T-cell (primary cell): Measurements from ENCODE around the gene SLCO3A1. TPM values are rescaled to one million over a fixed set of nuclear protein-coding genes. Genes with fewer than 3 reads are reported as not detected.

Source experiments
- ATAC-seq, 4 experiments: fragments of 200-7000 bp in 3 of 4; fragments of 150-1000 bp in 1 of 4; cut with Tn5 transposase; replicated peaks in 1 of 4; 1 replicate in 3 of 4; 2 replicates in 1 of 4; pipeline ENCODE4 v1.10.0; 2021; ENCODE audit warnings: moderate library complexity in 3 of 4, mild to moderate bottlenecking in 2 of 4, moderate number of reproducible peaks in 1 of 4
- CTCF ChIA-PET, 2 donors: fragments of 300-600 bp; sonication (Branson Sonifier 250); formaldehyde crosslinking; loops; one replicate each; lab custom pipeline; 2022; ENCODE audit warnings: antibody characterized with exemption in 2 of 2; lab: Charles Lee
- POLR2A ChIA-PET, 2 donors: fragments of 300-600 bp; sonication (Branson Sonifier 250); formaldehyde crosslinking; loops; one replicate each; lab custom pipeline; 2022; ENCODE audit warnings: antibody characterized with exemption in 2 of 2; lab: Charles Lee
- DNase-seq, 35 experiments: peaks; one replicate each; pipeline versions ENCODE4 v3.0.0 to v3.0.0-alpha.2; 2013 to 2023
- H3K27ac ChIP-seq: one replicate; pipeline ENCODE4 v1.5.1; 2013; ENCODE audit warnings: low read length
- H3K27me3 ChIP-seq, 2 experiments: replicated peaks in 1 of 2; 1 replicate in 1 of 2; 2 replicates in 1 of 2; pipeline versions ENCODE4 v1.6.1 to v1.7.0; 2013; ENCODE audit warnings: low read length in 1 of 2, mixed read lengths in 1 of 2; ENCODE audit not compliant: control insufficient read depth in 2 of 2, insufficient read depth in 2 of 2; ENCODE audit errors: extremely low read depth in 1 of 2
- H3K36me3 ChIP-seq, 2 donors: 1 replicate in 1 of 2; 2 replicates in 1 of 2; pipeline versions ENCODE4 v1.6.1 to v1.7.0; 2013; ENCODE audit warnings: low read length in 1 of 2; ENCODE audit not compliant: control insufficient read depth in 2 of 2, insufficient read depth in 1 of 2; ENCODE audit errors: extremely low read depth in 1 of 2
- H3K4me1 ChIP-seq, 2 experiments: 1 replicate in 1 of 2; 2 replicates in 1 of 2; pipeline versions ENCODE4 v1.6.1 to v1.7.0; 2013; ENCODE audit warnings: low read length in 2 of 2, mixed read lengths in 1 of 2; ENCODE audit not compliant: insufficient read depth in 2 of 2, control insufficient read depth in 1 of 2; ENCODE audit errors: extremely low read depth in 1 of 2
- H3K4me3 ChIP-seq, 2 donors: 1 replicate in 1 of 2; 2 replicates in 1 of 2; pipeline versions ENCODE4 v1.5.1 to v1.7.0; 2013; ENCODE audit warnings: mild to moderate bottlenecking in 2 of 2, low read length in 1 of 2, moderate library complexity in 1 of 2; ENCODE audit not compliant: control insufficient read depth in 1 of 2; ENCODE audit errors: extremely low read depth in 1 of 2
- H3K9me3 ChIP-seq: 2 replicates; pipeline ENCODE4 v1.7.0; 2013
- H3K27ac Mint-ChIP-seq, 2 donors: one replicate each; pipeline ENCODE4 v1.8.0; 2020 to 2021; ENCODE audit warnings: mild to moderate bottlenecking in 2 of 2, mixed read lengths in 2 of 2
- H3K27me3 Mint-ChIP-seq, 2 donors: one replicate each; pipeline ENCODE4 v1.8.0; 2021 to 2022; ENCODE audit warnings: mixed read lengths in 2 of 2
- H3K36me3 Mint-ChIP-seq: one replicate; pipeline ENCODE4 v1.8.0; 2021; ENCODE audit warnings: mixed read lengths
- H3K4me1 Mint-ChIP-seq, 3 donors: one replicate each; pipeline ENCODE4 v1.8.0; 2020 to 2022; ENCODE audit warnings: mixed read lengths in 3 of 3, mild to moderate bottlenecking in 1 of 3
- H3K4me3 Mint-ChIP-seq, 3 donors: one replicate each; pipeline ENCODE4 v1.8.0; 2020 to 2022; ENCODE audit warnings: mild to moderate bottlenecking in 3 of 3, mixed read lengths in 3 of 3, moderate library complexity in 3 of 3
- H3K9me3 Mint-ChIP-seq, 3 donors: one replicate each; pipeline ENCODE4 v1.8.0; 2020 to 2022; ENCODE audit warnings: mixed read lengths in 3 of 3
- whole genome bisulfite sequencing: methylation state at CpG from one replicate; pipeline ENCODE4 v1.1.5; 2013; ENCODE audit warnings: missing lambda C conversion rate; ENCODE audit not compliant: insufficient coverage; 5-methylcytosine and 5-hydroxymethylcytosine counted together
- total RNA-seq, 35 experiments: library from RNA in 6 of 35; stranded (reverse) in 6 of 35; fragments of 120-200 nt in 1 of 35; gene quantifications; one replicate each; pipeline versions ENCODE4 v1.2.1 to v1.2.4 and lab custom pipeline; 2013 to 2026

The SLCO3A1 gene
- total RNA-seq, 5 donors from 2014 or later (not counting 1 experiment from before 2014, with no cell fraction given): 26.2 to 52.2 (median 38.7) TPM

GRCh38 chr15:92009162-92009561 lies 155.7 kb downstream of the SLCO3A1 start:
- no peaks in the 10 kb centered on the region for H3K36me3 ChIP-seq
- H3K27ac ChIP-seq: no peak overlapping the region
- POLR2A ChIA-PET: no interaction called here
- Mint-ChIP-seq H3K27ac (peak overlapping the region; percentile 63 to 68), H3K9me3 (peaks cover 0 to 3% (median 0%) of the 10 kb centered on the region in 3 donors), H3K4me1 (peaks cover 61 to 82% (median 74%) of the 10 kb centered on the region in 3 donors), H3K36me3 (no peaks in the 10 kb centered on the region), H3K4me3 (peak overlapping the region in 2 of 3 donors; percentile 13 to 17), H3K27me3 (no peaks in the 10 kb centered on the region)
- no peaks in the 10 kb centered on the region for H3K9me3 ChIP-seq
- peaks cover 6 to 18% of the 10 kb centered on the region in 2 experiments for H3K4me1 ChIP-seq
- no peaks in the 10 kb centered on the region for H3K27me3 ChIP-seq
- DNase-seq: no peak
- no peak overlapping the region for H3K4me3 ChIP-seq
- 76% methylated on average over 4 of the region's 6 CpGs for WGBS
- CTCF ChIA-PET: no interaction called here
- no peak for ATAC-seq

- H3K9me3 Mint-ChIP-seq: peaks cover 0 to 3% (median 0%) of the 10 kb centered on the region in 3 donors
- Histone ChIP-seq H3K27ac (no peak overlapping the region), H3K4me3 (no peak overlapping the region), H3K4me1 (peaks cover 6 to 21% of the 10 kb centered on the region in 2 experiments), H3K9me3 (no peaks in the 10 kb centered on the region), H3K36me3 (no peaks in the 10 kb centered on the region), H3K27me3 (no peaks in the 10 kb centered on the region)
- DNase-seq (peak in 1 of 35 experiments; percentile 5), ATAC-seq (peak in 2 of 4 experiments; percentile 23 to 40)
- H3K27ac Mint-ChIP-seq: peak overlapping the region in 1 of 2 donors; percentile 29
- no peaks in the 10 kb centered on the region for H3K27me3 Mint-ChIP-seq
- ChIA-PET CTCF (no interaction called here), POLR2A (no interaction called here)
- H3K36me3 Mint-ChIP-seq: no peaks in the 10 kb centered on the region
- peaks cover 54 to 77% (median 58%) of the 10 kb centered on the region in 3 donors for H3K4me1 Mint-ChIP-seq
- 61% methylated on average over 7 of the region's 14 CpGs for WGBS
- H3K4me3 Mint-ChIP-seq: peak overlapping the region in 1 of 3 donors; percentile 2
These were observed 158.3 kb downstream of the SLCO3A1 start for GRCh38 chr15:92011611-92012367.

DNA sequence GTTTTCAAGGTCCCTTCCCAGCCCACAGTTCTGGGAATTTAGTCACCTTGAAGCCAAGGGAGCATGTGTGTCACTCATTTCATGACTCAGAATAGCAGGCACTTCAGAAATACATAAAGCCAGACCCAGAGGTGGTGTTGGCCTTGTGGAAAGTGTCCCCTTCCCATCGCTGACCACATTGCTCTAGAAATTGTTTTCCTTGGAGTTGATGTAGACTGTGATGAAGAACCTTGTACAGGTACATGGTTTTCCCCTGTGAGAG lies 158.8 kb downstream of the SLCO3A1 start:
- Mint-ChIP-seq H3K36me3 (no peaks in the 10 kb centered on the region), H3K4me1 (peaks cover 52 to 77% (median 57%) of the 10 kb centered on the region in 3 donors), H3K27ac (no peak overlapping the region), H3K9me3 (no peaks in the 10 kb centered on the region), H3K4me3 (peak overlapping the region in 1 of 3 donors; percentile 2), H3K27me3 (no peaks in the 10 kb centered on the region)
- peaks cover 6 to 22% of the 10 kb centered on the region in 2 experiments for H3K4me1 ChIP-seq
- ChIA-PET POLR2A (no interaction called here), CTCF (no interaction called here)
- H3K27me3 ChIP-seq: no peaks in the 10 kb centered on the region
- no peak overlapping the region for H3K4me3 ChIP-seq
- no peak overlapping the region for H3K27ac ChIP-seq
- no CpG with 5 or more reads among the region's 1 CpG for WGBS
- ATAC-seq (no peak), DNase-seq (no peak)
- no peaks in the 10 kb centered on the region for H3K36me3 ChIP-seq
- H3K9me3 ChIP-seq: no peaks in the 10 kb centered on the region

- WGBS: 100% methylated on average over 1 of the region's 6 CpGs
- Histone ChIP-seq H3K4me1 (peaks cover 6 to 24% of the 10 kb centered on the region in 2 experiments), H3K9me3 (no peaks in the 10 kb centered on the region), H3K27me3 (no peaks in the 10 kb centered on the region), H3K4me3 (no peak overlapping the region), H3K27ac (no peak overlapping the region), H3K36me3 (no peaks in the 10 kb centered on the region)
- ChIA-PET CTCF (no interaction called here), POLR2A (no interaction called here)
- H3K27me3 Mint-ChIP-seq: no peaks in the 10 kb centered on the region
- no peak for ATAC-seq
- H3K4me3 Mint-ChIP-seq: no peak overlapping the region
- H3K4me1 Mint-ChIP-seq: peaks cover 53 to 78% (median 57%) of the 10 kb centered on the region in 3 donors
- no peak overlapping the region for H3K27ac Mint-ChIP-seq
- no peak for DNase-seq
- no peaks in the 10 kb centered on the region for H3K9me3 Mint-ChIP-seq
- no peaks in the 10 kb centered on the region for H3K36me3 Mint-ChIP-seq
These were observed 159.4 kb downstream of the SLCO3A1 start for GRCh38 chr15:92012881-92013280.

DNA sequence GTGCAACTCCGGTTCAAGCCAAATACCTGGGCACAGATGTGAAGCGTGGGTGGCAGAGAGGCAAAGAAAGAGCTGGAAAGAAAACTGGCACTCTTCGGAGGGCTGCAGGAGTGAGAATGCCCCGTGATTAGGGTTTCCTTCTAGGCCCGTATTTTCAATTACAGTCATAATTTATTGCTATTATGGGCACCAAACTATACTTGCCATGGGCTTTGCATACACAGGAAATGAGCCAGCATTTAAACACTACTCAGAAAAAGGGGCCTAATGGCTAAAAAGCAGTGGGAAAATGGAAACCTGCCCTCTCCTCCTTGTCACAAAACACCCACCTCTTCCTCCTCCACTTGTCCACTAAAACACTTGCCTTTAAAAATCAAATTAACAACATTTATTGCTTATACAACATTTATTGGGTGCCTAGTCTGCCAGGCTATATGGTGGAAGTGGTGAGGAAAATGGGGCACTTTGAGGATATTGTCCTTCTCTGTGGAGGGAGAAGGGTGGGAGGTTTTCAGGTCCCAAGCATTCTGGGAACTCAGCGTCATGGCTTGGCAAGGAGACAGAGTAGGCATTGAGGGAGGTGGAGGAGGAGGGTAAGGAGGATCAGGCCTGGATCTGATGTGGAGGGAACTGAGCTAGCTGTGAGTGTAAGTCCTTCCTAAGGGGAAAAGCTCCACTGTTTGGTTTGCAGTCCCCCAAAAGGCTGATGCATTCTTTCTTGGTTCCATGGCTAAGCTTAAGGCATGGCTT lies 160.9 kb downstream of the SLCO3A1 start:
- CTCF ChIA-PET: no interaction called here
- H3K9me3 Mint-ChIP-seq: no peaks in the 10 kb centered on the region
- no peaks in the 10 kb centered on the region for H3K27me3 Mint-ChIP-seq
- DNase-seq (no peak), ATAC-seq (no peak)
- H3K4me1 ChIP-seq: peaks cover 6 to 20% of the 10 kb centered on the region in 2 experiments
- no peaks in the 10 kb centered on the region for H3K36me3 ChIP-seq
- POLR2A ChIA-PET: interaction anchor here in 1 of 2 donors (0.5 kb wide), 1 partner anchor 27 kb away, joined by 5 read pairs; no protein-coding TSS in a partner anchor
- H3K4me3 ChIP-seq: no peak overlapping the region
- H3K9me3 ChIP-seq: no peaks in the 10 kb centered on the region
- WGBS: 68% methylated on average over 3 of the region's 6 CpGs
- H3K4me1 Mint-ChIP-seq: peaks cover 48 to 76% (median 49%) of the 10 kb centered on the region in 3 donors
- no peaks in the 10 kb centered on the region for H3K36me3 Mint-ChIP-seq
- no peak overlapping the region for H3K4me3 Mint-ChIP-seq
- H3K27me3 ChIP-seq: no peaks in the 10 kb centered on the region
- H3K27ac Mint-ChIP-seq: no peak overlapping the region
- no peak overlapping the region for H3K27ac ChIP-seq

DNA sequence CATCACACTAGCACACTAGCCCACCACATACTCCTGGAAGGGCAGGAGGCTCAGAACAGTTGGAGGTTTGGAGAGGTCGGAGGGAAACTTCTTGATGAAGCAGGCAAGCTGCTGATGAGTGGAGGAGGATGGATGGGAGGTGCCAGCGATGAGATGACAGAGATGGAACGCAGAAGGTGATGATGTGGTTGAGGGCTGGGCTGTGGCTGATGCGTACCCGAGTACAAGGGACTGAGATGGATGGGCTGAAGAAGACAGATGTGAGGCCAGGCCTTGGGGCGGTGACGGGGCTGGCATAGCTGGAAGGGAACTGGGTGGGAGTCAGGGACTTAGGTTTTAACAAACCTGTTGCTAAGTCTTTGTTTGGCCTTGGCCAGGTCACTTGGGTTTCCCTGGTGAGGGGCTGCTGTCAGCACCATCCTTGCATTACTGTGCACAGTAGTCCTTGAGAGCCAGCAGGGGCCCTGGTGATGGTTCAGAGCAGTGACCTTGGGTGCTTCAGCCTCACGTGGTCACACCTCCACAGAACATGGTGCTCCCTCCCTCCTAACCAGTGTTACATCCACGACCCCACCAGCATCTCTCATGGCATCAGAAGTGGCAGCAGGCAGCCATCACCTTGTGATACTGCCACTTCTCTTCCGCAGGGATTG lies 164.5 kb downstream of the SLCO3A1 start:
- no peak for DNase-seq
- H3K9me3 ChIP-seq: no peaks in the 10 kb centered on the region
- no peaks in the 10 kb centered on the region for H3K27me3 ChIP-seq
- H3K9me3 Mint-ChIP-seq: no peaks in the 10 kb centered on the region
- no peaks in the 10 kb centered on the region for H3K36me3 Mint-ChIP-seq
- peaks cover 0 to 12% of the 10 kb centered on the region in 2 experiments for H3K4me1 ChIP-seq
- no peak overlapping the region for H3K4me3 ChIP-seq
- no peak overlapping the region for H3K4me3 Mint-ChIP-seq
- H3K36me3 ChIP-seq: no peaks in the 10 kb centered on the region
- 81% methylated on average over 10 of the region's 10 CpGs for WGBS
- CTCF ChIA-PET: no interaction called here
- no peak overlapping the region for H3K27ac ChIP-seq
- POLR2A ChIA-PET: no interaction called here
- H3K27me3 Mint-ChIP-seq: no peaks in the 10 kb centered on the region
- peaks cover 50 to 83% (median 51%) of the 10 kb centered on the region in 3 donors for H3K4me1 Mint-ChIP-seq
- H3K27ac Mint-ChIP-seq: no peak overlapping the region
- ATAC-seq: no peak
